A673 (cell line): ENCODE results near the gene PLA2G4F. TPM values are rescaled to one million over a fixed set of nuclear protein-coding genes. Genes with fewer than 3 reads are reported as not detected.

ENCODE experiments used
- BruUV-seq: library from RNA; stranded (reverse); fragments of 400-500 nt; replicated peaks from 2 replicates; lab custom pipeline; 2021; lab: Mats Ljungman, UMichigan
- CTCF ChIA-PET: fragments of 300-600 bp; sonication (Branson Sonifier 250); formaldehyde crosslinking; loops from one replicate; lab custom pipeline; 2022; ENCODE audit warnings: antibody characterized with exemption; lab: Charles Lee
- POLR2A ChIA-PET: fragments of 300-600 bp; sonication (Branson Sonifier 250); formaldehyde crosslinking; loops from one replicate; lab custom pipeline; 2022; ENCODE audit warnings: antibody characterized with exemption; ENCODE audit not compliant: low non-redundant PET; lab: Charles Lee
- DNase-seq: peaks from one replicate; pipeline ENCODE4 v3.0.0-alpha.2; 2015; ENCODE audit warnings: low spot score
- H3K27ac ChIP-seq: fragments of 200-600 bp; sonication (generic); 2 replicates; pipeline ENCODE4 v1.5.1; 2016; ENCODE audit warnings: mixed run types, low read depth, mild to moderate bottlenecking, mixed read lengths, antibody characterized with exemption, low read length; ENCODE audit not compliant: poor library complexity, severe bottlenecking
- H3K27me3 ChIP-seq: fragments of 200-600 bp; sonication (generic); replicated peaks from 2 replicates; pipeline ENCODE4 v1.6.1; 2017; ENCODE audit warnings: mixed run types, low read depth, mild to moderate bottlenecking, mixed read lengths, antibody characterized with exemption, low read length; ENCODE audit not compliant: insufficient read depth, poor library complexity
- H3K36me3 ChIP-seq: fragments of 200-600 bp; sonication (generic); 2 replicates; pipeline ENCODE4 v1.6.1; 2016; ENCODE audit warnings: mixed run types, mild to moderate bottlenecking, mixed read lengths, antibody characterized with exemption, low read length; ENCODE audit not compliant: insufficient read depth, poor library complexity, severe bottlenecking
- H3K4me1 ChIP-seq: fragments of 200-600 bp; sonication (generic); 2 replicates; pipeline ENCODE4 v1.6.1; 2017; ENCODE audit warnings: mixed run types, mild to moderate bottlenecking, mixed read lengths, antibody characterized with exemption, low read length; ENCODE audit not compliant: insufficient read depth, poor library complexity, severe bottlenecking
- H3K4me3 ChIP-seq: fragments of 200-600 bp; sonication (generic); 2 replicates; pipeline ENCODE4 v1.5.1; 2016; ENCODE audit warnings: low read depth, mixed run types, mild to moderate bottlenecking, mixed read lengths, low read length; ENCODE audit not compliant: poor library complexity, severe bottlenecking
- H3K9me3 ChIP-seq: fragments of 200-600 bp; sonication (generic); 2 replicates; pipeline ENCODE4 v1.6.1; 2016; ENCODE audit warnings: mixed run types, low read depth, mild to moderate bottlenecking, mixed read lengths, antibody characterized with exemption, low read length; ENCODE audit not compliant: poor library complexity, severe bottlenecking
- EZH2 ChIP-seq: fragments of 200-600 bp; sonication (generic); IDR thresholded peaks from 2 replicates; pipeline ENCODE4 v1.6.1; 2017; ENCODE audit warnings: borderline replicate concordance, low read depth, mild to moderate bottlenecking, mixed read lengths, antibody characterized with exemption, low read length; ENCODE audit not compliant: poor library complexity, severe bottlenecking
- intact Hi-C: fragments of 100-400 bp; cut with micrococcal nuclease; formaldehyde crosslinking; loops from one replicate; pipeline ENCODE4 v1.10.0; 2022; ENCODE audit not compliant: unreplicated experiment
- total RNA-seq: library from RNA; stranded (reverse); gene quantifications from 2 replicates; pipeline ENCODE4 v1.2.3, GENCODE V29; 2021
- TF ChIP-seq, protein P1 (sequence below): fragments of 300-800, 200-600 bp; sonication (generic); conservative IDR thresholded peaks from 2 replicates; pipeline ENCODE4 v1.5.1; 2017; ENCODE audit warnings: low read depth, mild to moderate bottlenecking, antibody characterized with exemption, low read length, moderate library complexity, mixed read lengths

The PLA2G4F gene
- total RNA-seq, 1 experiment from 2014 or later: not detected

DNA sequence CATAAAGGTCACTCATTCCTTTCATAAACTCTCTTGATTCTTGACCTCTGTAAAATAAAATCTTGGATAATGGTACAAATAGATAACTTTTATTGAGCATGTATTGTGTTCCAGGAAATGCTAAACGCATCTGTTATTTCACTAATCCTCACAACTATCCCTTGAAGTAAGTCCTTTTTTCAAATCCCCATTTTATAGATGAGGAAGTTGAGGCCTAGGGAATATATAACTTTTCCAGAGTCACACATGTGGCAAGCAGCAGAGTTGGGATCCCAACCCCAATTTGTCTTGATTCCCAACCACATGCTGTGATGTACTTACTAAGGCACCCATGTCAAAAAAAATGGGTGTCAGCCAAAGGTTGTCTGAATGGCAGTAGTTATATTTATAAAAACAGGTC is 45.4 kb upstream of the PLA2G4F start:
- Histone ChIP-seq H3K9me3 (no peaks in the 10 kb centered on the region), H3K36me3 (peaks cover 6% of the 10 kb centered on the region), H3K4me3 (no peak overlapping the region), H3K27ac (no peak overlapping the region), H3K4me1 (no peaks in the 10 kb centered on the region), H3K27me3 (no peaks in the 10 kb centered on the region)
- no TSS peak for BruUV-seq
- ChIA-PET CTCF (no interaction called here), POLR2A (no interaction called here)
- no peak for TF ChIP-seq EZH2
- TF ChIP-seq, protein P1, sequence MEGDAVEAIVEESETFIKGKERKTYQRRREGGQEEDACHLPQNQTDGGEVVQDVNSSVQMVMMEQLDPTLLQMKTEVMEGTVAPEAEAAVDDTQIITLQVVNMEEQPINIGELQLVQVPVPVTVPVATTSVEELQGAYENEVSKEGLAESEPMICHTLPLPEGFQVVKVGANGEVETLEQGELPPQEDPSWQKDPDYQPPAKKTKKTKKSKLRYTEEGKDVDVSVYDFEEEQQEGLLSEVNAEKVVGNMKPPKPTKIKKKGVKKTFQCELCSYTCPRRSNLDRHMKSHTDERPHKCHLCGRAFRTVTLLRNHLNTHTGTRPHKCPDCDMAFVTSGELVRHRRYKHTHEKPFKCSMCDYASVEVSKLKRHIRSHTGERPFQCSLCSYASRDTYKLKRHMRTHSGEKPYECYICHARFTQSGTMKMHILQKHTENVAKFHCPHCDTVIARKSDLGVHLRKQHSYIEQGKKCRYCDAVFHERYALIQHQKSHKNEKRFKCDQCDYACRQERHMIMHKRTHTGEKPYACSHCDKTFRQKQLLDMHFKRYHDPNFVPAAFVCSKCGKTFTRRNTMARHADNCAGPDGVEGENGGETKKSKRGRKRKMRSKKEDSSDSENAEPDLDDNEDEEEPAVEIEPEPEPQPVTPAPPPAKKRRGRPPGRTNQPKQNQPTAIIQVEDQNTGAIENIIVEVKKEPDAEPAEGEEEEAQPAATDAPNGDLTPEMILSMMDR: no peak
- no peak for DNase-seq
- intact Hi-C loops: no loop called here

- no peak for TF ChIP-seq EZH2
- TF ChIP-seq, protein P1: no peak
- CTCF ChIA-PET: no interaction called here
- Histone ChIP-seq H3K27me3 (no peaks in the 10 kb centered on the region), H3K4me3 (no peak overlapping the region), H3K36me3 (peaks cover 6% of the 10 kb centered on the region), H3K27ac (no peak overlapping the region), H3K9me3 (no peaks in the 10 kb centered on the region), H3K4me1 (no peaks in the 10 kb centered on the region)
- intact Hi-C loops: no loop called here
- BruUV-seq: no TSS peak
- no peak for DNase-seq
- POLR2A ChIA-PET: no interaction called here
Measured at GRCh38 chr15:42199126-42199525, 42.7 kb upstream of the PLA2G4F start.

DNA sequence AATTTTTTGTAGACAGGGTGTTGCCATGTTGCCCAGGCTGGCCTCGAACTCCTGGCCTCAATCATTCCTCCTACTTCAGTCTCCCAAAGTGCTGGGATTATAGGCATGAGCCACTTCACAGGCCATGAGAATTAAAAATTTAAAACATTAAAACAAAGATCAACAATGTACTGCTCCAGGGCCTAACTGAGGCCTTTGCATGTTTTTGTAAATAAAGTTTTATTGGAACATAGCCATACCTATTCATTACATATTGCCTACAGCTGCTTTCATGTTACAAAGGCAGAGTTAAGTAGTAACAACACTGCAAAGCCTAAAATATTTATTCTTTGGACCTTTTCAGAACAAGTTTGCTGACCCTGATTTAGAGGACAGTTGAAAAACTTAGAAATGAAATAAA is 42.1 kb upstream of the PLA2G4F start:
- no peak overlapping the region for H3K4me3 ChIP-seq
- intact Hi-C loops: no loop called here
- DNase-seq: no peak
- no TSS peak for BruUV-seq
- no peaks in the 10 kb centered on the region for H3K4me1 ChIP-seq
- no peaks in the 10 kb centered on the region for H3K27me3 ChIP-seq
- no peak overlapping the region for H3K27ac ChIP-seq
- CTCF ChIA-PET: interaction anchor here (0.6 kb wide), 1 partner anchor 176 kb away, joined by 6 read pairs; no protein-coding TSS in a partner anchor
- POLR2A ChIA-PET: interaction anchor here (0.8 kb wide), 1 partner anchor 195 kb away, joined by 3 read pairs; no protein-coding TSS in a partner anchor
- no peaks in the 10 kb centered on the region for H3K9me3 ChIP-seq
- H3K36me3 ChIP-seq: peaks cover 6% of the 10 kb centered on the region
- TF ChIP-seq EZH2: no peak
- TF ChIP-seq, protein P1: no peak
